ENCODE data around the gene HOXC12. TPM values are rescaled to one million over a fixed set of nuclear protein-coding genes. Genes with fewer than 3 reads are reported as not detected.

Gene HOXC12
- total RNA-seq, 1 experiment from 2014 or later: not detected

DNA sequence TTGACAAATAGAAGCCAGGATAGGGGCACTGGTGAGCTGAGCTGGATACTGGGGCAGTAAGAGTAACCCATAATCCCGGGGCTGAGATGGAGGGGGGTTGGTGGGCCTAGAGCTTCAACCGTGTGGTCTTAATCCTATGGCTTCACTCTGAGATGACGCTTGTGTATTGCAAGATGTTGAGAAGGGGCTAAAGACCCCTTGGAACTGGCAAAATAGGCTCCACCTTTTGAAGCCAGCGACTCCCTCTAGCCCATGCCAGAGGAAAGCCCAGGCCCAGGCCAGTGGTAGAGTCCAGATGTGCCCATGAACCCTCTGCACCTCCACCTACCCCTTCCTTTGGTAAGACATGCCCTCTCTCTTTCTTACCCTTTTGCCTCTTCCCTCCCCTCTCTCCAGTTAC, 4.6 kb downstream of the HOXC12 start:
- no peaks in the 10 kb centered on the region for H3K36me3 ChIP-seq (replicated peaks; ENCODE audit: control insufficient read depth, insufficient read depth, low read length)
- peaks cover 100% of the 10 kb centered on the region for H3K27me3 ChIP-seq (ENCODE audit: control insufficient read depth, insufficient read depth, low read length)
- no peak for DNase-seq
- no peak overlapping the region for H3K4me3 ChIP-seq (ENCODE audit: insufficient read depth, low read depth, low read length)

- Histone ChIP-seq H3K27me3 (ENCODE audit: control insufficient read depth, insufficient read depth, low read length) (peaks cover 100% of the 10 kb centered on the region), H3K4me3 (ENCODE audit: insufficient read depth, low read depth, low read length) (no peak overlapping the region), H3K36me3 (replicated peaks; ENCODE audit: control insufficient read depth, insufficient read depth, low read length) (no peaks in the 10 kb centered on the region)
- DNase-seq: no peak
Observed at GRCh38 chr12:53960187-53961024, 5.7 kb downstream of the HOXC12 start.

DNA sequence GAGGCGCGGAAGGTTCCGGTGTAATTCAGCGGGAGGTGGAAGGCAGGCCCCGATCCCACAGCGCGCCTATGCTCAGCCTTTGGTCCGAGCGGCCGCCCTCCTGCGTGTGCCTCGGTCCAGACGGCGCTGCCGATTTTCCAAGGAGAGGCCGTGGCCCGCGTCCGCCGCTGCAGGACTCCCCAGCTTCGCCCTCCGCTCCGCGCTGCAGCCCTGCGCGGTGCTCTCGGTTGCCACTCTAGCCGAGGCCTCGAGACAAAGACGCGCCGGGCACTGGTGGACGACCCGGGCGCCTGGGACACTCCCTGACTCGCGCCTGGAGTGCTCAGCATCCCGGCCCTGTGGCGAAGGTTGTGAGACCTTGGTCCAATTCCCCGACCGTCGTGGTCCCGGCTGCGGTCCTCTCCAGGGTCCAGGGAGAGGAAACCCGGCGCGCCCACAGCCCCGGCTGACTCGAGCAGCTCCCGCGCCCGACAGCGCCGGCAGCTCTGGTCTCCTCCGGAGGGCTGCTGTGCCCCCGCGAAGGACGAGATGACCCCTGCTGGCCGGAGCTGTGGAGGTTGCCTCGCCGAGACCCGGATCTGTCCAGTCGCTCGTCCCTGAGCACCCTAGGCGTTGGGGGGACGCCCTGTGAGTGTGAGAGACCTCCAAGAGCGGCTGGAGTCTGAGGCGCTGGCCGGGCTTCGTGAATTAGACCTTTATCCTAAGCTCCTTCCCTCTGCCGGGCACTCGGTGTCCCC, 6.5 kb downstream of the HOXC12 start:
- H3K4me3 ChIP-seq (ENCODE audit: insufficient read depth, low read depth, low read length): no peak overlapping the region
- H3K36me3 ChIP-seq (replicated peaks; ENCODE audit: control insufficient read depth, insufficient read depth, low read length): no peaks in the 10 kb centered on the region
- H3K27me3 ChIP-seq (ENCODE audit: control insufficient read depth, insufficient read depth, low read length): peaks cover 100% of the 10 kb centered on the region
- peak; percentile 83 for DNase-seq

DNA sequence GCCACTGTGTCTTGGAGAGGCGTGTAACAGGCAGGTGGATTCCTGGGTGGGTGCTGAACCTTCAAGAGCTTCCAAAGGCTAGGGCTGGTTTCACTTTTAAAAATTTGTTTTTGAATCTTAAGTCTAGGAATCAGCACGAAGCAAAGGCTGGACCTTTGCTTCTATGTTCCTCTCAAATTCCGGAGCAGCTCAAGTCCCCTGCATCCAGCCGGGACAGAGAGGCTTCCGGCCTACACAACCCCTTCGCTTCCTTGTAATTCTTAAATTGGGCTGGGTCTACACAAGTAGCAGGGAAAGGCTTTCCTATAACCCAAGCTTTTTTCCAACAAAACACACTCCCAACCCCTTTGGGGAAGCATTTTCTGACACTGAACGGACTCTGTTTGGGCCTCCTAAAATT, 8.3 kb downstream of the HOXC12 start:
- Histone ChIP-seq H3K27me3 (ENCODE audit: control insufficient read depth, insufficient read depth, low read length) (peaks cover 100% of the 10 kb centered on the region), H3K36me3 (replicated peaks; ENCODE audit: control insufficient read depth, insufficient read depth, low read length) (no peaks in the 10 kb centered on the region), H3K4me3 (ENCODE audit: insufficient read depth, low read depth, low read length) (no peak overlapping the region)
- DNase-seq: no peak

DNA sequence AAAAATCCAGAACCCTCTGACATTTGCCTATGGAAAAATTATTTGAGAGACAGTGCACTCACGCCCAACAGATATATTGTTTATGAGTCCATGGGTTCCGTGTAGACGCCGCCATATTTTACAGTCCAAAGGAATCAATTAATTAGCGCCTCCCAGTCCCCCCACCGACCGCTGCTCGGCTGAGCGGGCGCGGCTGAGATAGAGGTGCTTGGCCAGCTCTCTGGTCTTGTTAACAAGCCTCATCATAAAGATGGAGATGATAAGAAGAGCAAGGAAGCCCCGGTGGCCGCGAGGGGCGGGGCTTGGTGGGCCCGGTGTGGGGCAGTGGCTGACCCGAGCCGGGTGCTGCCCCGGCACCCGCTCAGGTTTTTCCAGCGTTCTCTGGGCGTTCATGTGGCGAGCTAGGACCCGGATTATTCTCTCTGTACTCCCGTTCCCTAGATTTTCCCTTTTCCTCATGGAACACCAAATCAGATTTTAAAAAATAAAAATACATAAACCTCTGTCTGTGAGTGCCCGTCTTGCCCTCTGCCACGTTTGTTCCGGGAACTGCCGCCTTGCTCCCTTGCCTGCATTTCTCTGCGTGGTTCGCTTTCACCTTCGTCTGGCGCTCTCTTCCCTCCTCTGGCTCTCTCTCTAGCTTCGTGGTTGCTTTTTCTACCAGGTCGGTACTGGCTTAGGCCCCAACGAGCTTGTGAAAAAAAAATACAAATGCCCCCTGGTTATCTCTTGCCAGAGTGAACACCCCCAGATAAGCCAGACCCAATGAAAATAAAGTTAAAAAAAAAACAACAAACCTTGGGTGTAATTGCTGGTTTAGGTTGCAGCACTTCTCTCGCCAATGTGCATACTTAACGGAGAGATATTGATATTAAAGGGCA, 9.0 kb downstream of the HOXC12 start:
- peak; percentile 73 for DNase-seq
- peaks cover 100% of the 10 kb centered on the region for H3K27me3 ChIP-seq (ENCODE audit: control insufficient read depth, insufficient read depth, low read length)
- H3K4me3 ChIP-seq (ENCODE audit: insufficient read depth, low read depth, low read length): no peak overlapping the region

DNA sequence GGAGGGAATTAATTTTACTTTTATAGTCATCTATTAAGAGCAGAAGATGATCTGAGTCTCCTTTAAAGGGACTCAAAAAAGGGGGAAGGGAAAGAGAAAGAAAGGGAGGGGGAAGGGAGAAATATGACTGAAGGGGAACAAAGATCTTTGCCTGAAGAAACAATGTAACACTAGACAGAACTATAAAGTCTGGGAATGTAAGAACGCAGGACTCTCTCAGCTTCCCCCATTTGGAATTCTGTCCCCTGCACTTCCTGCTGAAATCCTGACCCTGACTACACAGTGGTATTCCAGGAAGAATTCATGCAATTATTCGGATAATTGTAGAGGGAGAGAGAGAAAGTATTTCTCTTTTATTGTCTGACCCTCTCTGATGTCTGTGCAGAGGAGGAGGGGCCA, 9.6 kb downstream of the HOXC12 start:
- Histone ChIP-seq H3K36me3 (replicated peaks; ENCODE audit: control insufficient read depth, insufficient read depth, low read length) (no peaks in the 10 kb centered on the region), H3K4me3 (ENCODE audit: insufficient read depth, low read depth, low read length) (no peak overlapping the region), H3K27me3 (ENCODE audit: control insufficient read depth, insufficient read depth, low read length) (peaks cover 100% of the 10 kb centered on the region)
- DNase-seq: no peak

More for the DNA sequence above, 9.0 kb downstream of the HOXC12 start:
- H3K36me3 ChIP-seq (replicated peaks; ENCODE audit: control insufficient read depth, insufficient read depth, low read length): no peaks in the 10 kb centered on the region

- Histone ChIP-seq H3K36me3 (replicated peaks; ENCODE audit: control insufficient read depth, insufficient read depth, low read length) (no peaks in the 10 kb centered on the region), H3K4me3 (ENCODE audit: insufficient read depth, low read depth, low read length) (peak overlapping the region; percentile 12; the same call in 1 of the 2 replicates), H3K27me3 (ENCODE audit: control insufficient read depth, insufficient read depth, low read length) (peaks cover 100% of the 10 kb centered on the region)
- DNase-seq: peak; percentile 85
Observed at GRCh38 chr12:53965281-53966084, 10.8 kb downstream of the HOXC12 start.

- H3K27me3 ChIP-seq (ENCODE audit: control insufficient read depth, insufficient read depth, low read length): peaks cover 100% of the 10 kb centered on the region
- peak overlapping the region; percentile 12; the same call in 1 of the 2 replicates for H3K4me3 ChIP-seq (ENCODE audit: insufficient read depth, low read depth, low read length)
- DNase-seq: peak; percentile 82
- no peaks in the 10 kb centered on the region for H3K36me3 ChIP-seq (replicated peaks; ENCODE audit: control insufficient read depth, insufficient read depth, low read length)
Observed at GRCh38 chr12:53966085-53966384, 11.3 kb downstream of the HOXC12 start.

GRCh38 chr12:53966385-53967133, 11.9 kb downstream of the HOXC12 start:
- peak; percentile 62 for DNase-seq
- H3K27me3 ChIP-seq (ENCODE audit: control insufficient read depth, insufficient read depth, low read length): peaks cover 100% of the 10 kb centered on the region
- H3K4me3 ChIP-seq (ENCODE audit: insufficient read depth, low read depth, low read length): no peak overlapping the region
- no peaks in the 10 kb centered on the region for H3K36me3 ChIP-seq (replicated peaks; ENCODE audit: control insufficient read depth, insufficient read depth, low read length)

DNA sequence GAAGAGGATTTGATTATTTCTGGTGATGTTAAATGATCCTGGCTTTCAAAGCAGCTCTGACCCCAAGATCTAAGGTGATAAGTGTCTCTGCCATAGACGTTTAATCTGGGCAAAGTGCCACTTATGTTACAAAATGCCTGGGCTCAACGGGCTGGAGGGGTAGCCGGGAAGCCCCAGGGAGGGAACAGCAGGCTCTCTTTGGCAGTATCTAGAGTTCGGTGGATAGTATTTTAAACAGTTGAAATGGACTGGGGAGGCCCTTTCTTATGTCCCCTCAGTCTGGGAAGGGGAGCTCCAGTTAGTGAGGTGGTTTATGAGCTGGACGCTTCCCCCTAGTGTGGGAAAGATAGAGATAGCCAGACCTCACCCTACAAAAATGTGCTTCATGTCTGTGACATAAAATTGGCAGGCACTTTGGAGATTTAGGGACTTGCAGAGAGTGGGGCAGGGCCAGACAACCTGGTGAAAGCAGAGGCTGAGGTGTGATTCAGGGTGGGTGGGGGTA, 12.8 kb downstream of the HOXC12 start:
- Histone ChIP-seq H3K27me3 (ENCODE audit: control insufficient read depth, insufficient read depth, low read length) (peaks cover 100% of the 10 kb centered on the region), H3K4me3 (ENCODE audit: insufficient read depth, low read depth, low read length) (no peak overlapping the region), H3K36me3 (replicated peaks; ENCODE audit: control insufficient read depth, insufficient read depth, low read length) (no peaks in the 10 kb centered on the region)
- no peak for DNase-seq

DNA sequence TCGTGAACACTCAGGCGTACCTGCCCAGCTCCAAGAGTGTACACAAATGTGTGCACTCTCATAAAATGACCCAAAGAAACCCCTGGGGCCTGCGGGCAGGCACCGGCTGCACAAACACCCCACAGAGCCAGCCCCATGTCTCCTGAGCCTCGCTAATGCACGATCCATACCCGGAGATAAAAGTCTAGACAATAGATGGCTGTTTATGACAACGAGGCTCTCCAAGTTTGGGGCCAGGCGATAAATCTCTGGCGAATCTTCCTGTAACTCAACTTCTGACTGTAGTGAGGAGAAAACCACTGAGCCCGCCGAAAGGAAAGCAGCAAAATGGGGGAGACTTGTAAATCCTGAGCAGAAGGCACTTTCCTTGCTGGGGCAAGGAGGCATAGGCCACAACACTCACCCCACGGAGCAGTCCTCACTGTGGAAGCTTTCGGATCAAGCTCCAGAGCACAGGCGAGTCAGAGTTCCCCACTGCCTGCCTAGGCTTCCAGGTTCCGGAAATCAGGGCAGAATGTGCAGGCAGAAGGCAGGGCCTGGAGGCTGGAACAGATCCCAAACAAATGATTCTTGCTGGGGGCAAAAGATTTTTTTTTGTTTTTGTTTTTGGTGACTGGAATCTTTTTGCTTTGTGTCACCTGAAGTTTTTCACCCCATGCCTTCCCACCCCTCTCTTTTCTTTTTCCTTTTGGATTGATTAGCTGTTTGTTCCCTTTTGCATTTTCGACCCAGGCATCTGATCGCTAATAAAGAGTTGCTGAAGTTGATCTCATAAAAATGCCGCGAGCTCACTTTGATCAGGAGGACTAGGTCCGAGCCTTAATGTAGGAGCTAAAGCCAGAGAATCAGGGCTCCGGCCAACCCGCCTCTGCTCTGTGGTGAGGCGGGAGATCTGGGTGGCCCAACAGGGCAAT, 13.8 kb downstream of the HOXC12 start:
- Histone ChIP-seq H3K4me3 (ENCODE audit: insufficient read depth, low read depth, low read length) (no peak overlapping the region), H3K27me3 (ENCODE audit: control insufficient read depth, insufficient read depth, low read length) (peaks cover 100% of the 10 kb centered on the region), H3K36me3 (replicated peaks; ENCODE audit: control insufficient read depth, insufficient read depth, low read length) (no peaks in the 10 kb centered on the region)
- no peak for DNase-seq

DNA sequence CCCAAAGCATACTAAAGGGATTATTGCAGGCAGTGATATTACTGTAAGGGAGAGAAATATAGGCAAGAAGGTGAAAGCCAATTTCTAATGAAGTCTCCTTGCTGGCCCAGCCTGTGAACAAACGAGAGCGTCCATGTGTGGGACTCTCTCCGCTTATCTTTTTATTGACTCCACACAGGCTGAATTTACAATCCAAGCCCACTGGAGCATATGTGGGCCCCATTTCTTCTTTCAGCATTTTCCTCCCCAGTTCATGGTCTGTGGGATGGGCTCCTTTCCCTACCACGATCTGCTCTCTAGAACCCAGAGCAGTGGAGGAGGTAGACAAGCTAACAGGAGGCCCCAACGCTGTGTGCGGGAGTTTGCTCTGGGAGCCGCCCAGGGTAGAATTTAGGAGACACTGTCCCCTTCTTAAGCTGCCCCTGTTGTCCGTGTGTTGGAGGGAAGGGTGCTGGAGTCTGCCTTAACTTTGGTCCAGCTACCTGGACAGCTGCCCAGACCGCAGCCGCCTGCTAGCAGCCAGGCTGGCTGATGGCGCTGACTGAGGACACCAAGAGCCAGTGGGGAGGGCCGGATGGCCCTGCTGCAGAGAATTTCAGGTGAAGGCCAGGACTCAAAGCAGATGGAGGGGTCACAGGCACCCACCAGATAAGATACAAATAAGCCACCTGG, 15.0 kb downstream of the HOXC12 start:
- H3K36me3 ChIP-seq (replicated peaks; ENCODE audit: control insufficient read depth, insufficient read depth, low read length): no peaks in the 10 kb centered on the region
- H3K27me3 ChIP-seq (ENCODE audit: control insufficient read depth, insufficient read depth, low read length): peaks cover 100% of the 10 kb centered on the region
- no peak for DNase-seq
- H3K4me3 ChIP-seq (ENCODE audit: insufficient read depth, low read depth, low read length): no peak overlapping the region

Data from H7 (cell line).